Mucosa of stomach (tissue), 1 donor: Measurements from ENCODE around the gene C18orf32.
"Not testable (repeated sequence)": the region's sequence is repeated elsewhere in the genome, so short reads cannot be mapped to it uniquely, and the experiment has no call there.

Source experiments
- H3K27me3 ChIP-seq: one replicate; pipeline ENCODE4 v1.7.0; 2013; ENCODE audit warnings: mild to moderate bottlenecking, low read length; ENCODE audit not compliant: control insufficient read depth, insufficient read depth
- H3K36me3 ChIP-seq: one replicate; pipeline ENCODE4 v1.7.0; 2013; ENCODE audit warnings: low read length; ENCODE audit not compliant: control insufficient read depth, insufficient read depth
- H3K4me1 ChIP-seq: one replicate; pipeline ENCODE4 v1.7.0; 2013; ENCODE audit warnings: mild to moderate bottlenecking, low read length; ENCODE audit not compliant: control insufficient read depth, insufficient read depth
- H3K4me3 ChIP-seq: one replicate; pipeline ENCODE4 v1.7.0; 2013; ENCODE audit warnings: low read length
- H3K9ac ChIP-seq: one replicate; pipeline ENCODE4 v1.7.0; 2013; ENCODE audit warnings: mild to moderate bottlenecking, low read length, moderate library complexity
- H3K9me3 ChIP-seq: one replicate; pipeline ENCODE4 v1.7.0; 2013; ENCODE audit warnings: mild to moderate bottlenecking, low read length, moderate library complexity; ENCODE audit not compliant: control insufficient read depth
- donor health status: Pancreatic carcinoma.

The C18orf32 gene

DNA sequence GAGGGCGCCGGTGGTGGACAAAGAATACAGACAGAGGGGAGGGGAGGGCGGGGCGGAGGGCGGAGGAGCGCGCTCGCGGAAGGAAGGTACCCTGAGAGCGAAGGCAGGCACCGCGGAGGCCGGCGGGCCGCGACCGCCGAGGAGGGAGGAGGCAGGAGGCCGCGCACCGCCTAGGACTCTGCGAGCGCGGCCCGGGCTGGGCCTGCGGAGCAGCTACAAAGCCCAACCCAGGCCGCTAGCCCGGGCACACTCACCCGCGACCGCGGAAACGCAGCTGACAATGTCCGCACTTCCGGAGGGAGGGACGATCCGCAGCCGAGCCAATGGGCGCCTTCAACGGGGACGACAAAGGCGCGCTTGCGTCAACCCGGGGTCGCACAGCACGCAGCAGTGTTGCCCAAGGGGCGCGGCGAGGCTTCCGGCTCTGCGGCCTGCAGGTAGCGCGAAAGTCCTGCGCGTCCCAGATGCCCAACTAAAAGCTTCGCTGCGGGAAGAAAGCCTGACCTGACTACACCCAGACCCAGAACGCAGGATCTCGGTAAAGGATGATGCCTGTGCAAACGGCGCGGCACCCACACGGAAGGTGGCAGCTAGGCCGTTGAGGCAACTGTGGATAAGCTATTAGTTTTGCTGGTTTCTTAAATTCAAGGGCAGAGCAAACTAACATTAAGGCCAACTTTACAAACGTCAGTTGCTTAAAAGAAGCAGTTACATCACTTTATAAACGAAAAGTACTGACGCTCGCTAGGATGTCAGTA is at the start of gene C18orf32:
C18orf32 (minus strand) TSS at position 282 of the 758 bp plus-strand sequence. CDS start 3,486 bp downstream, outside the sequence.
- no peaks in the 10 kb centered on the region for H3K9me3 ChIP-seq
- peaks cover 5% of the 10 kb centered on the region for H3K36me3 ChIP-seq
- H3K27me3 ChIP-seq = no peaks in the 10 kb centered on the region
- peak within 1 kb of the TSS; percentile 80 for H3K9ac ChIP-seq
- H3K4me1 ChIP-seq = peaks cover 16% of the 10 kb centered on the region
- H3K4me3 ChIP-seq = peak within 1 kb of the TSS; percentile 93

DNA sequence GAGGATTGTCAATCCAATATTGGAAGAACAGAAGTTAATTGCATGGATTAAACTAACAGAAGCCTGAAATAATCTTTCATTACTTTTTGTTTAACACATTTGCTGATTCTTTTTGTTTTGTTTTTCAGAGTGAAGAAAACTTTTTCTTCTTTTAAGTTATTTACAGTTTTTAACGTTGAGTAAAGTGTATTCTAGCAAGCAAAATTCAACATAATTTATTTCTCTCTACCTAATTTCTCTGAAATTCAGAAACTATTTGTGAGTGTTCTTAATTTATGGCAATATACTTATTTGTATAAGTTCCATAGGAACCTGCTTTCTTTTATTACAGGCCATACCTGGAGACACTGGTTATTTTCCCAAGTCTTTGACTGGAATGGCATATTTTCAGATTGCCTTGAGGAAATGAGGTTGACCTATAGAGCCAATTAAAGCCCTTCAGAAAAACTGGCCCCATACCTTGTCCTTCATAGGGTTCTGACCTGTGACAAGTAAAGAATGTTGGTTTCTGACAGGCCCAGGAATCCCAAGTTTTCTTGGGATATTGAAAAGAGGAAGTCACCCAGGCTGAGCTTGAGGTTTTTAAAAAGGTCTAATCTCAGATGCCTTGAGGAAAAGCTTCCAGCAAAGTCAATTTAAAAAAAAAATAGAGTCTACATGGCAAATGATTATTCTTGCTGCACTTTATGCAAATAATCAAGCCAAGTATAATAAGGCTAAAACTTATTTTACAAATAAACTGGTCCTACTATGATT is 48.0 kb upstream of the C18orf32 start:
- Histone ChIP-seq H3K9ac (no peak overlapping the region), H3K9me3 (no peaks in the 10 kb centered on the region), H3K4me3 (no peak overlapping the region), H3K27me3 (no peaks in the 10 kb centered on the region), H3K36me3 (no peaks in the 10 kb centered on the region), H3K4me1 (no peaks in the 10 kb centered on the region)

DNA sequence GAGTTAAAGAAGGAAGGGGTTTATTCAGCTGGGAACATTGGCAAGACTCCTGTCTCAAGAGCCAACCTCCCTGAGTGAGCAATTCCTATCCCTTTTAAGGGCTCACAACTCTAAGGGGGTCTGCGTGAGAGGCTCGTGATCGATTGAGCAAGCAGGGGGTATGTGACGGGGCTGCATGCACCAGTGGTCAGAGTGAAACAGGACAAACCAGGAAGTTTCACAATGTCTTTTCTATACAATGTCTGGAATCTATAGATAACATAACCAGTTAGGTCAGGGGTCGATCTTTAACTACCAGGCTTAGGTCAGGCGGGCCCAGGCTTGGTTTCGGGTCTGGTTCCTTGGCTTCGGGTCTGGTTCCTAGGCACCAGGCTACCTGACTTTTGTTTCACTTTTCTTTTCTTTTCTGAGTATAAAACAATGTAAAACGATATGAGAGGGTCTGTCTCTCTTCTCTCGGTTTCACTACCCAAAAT is 44.7 kb upstream of the C18orf32 start:
- Histone ChIP-seq H3K36me3 (no peaks in the 10 kb centered on the region), H3K27me3 (no peaks in the 10 kb centered on the region), H3K4me3 (no peak overlapping the region), H3K4me1 (peaks cover 6% of the 10 kb centered on the region), H3K9ac (no peak overlapping the region), H3K9me3 (no peaks in the 10 kb centered on the region)

DNA sequence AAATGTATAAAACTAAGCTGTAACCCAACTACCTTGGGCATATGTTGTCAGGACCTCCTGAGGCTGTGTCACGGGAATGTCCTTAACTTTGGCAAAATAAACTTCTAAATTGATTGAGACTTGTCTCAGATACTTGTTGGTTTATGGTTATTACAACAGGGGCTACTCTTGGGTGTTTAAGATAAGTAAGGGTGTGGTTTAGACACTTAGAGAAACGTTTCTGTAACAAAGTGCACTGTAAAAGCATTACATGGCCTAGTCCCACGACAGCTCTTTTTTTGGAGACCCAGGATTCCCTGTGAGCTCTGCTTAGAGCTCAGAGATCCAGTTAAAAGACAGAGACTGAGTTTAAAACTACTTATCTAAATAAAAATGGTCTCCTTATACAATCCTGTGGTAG is 42.6 kb upstream of the C18orf32 start:
- Histone ChIP-seq H3K9me3 (no peaks in the 10 kb centered on the region), H3K4me1 (peaks cover 6% of the 10 kb centered on the region), H3K9ac (no peak overlapping the region), H3K27me3 (no peaks in the 10 kb centered on the region), H3K36me3 (no peaks in the 10 kb centered on the region), H3K4me3 (no peak overlapping the region)

DNA sequence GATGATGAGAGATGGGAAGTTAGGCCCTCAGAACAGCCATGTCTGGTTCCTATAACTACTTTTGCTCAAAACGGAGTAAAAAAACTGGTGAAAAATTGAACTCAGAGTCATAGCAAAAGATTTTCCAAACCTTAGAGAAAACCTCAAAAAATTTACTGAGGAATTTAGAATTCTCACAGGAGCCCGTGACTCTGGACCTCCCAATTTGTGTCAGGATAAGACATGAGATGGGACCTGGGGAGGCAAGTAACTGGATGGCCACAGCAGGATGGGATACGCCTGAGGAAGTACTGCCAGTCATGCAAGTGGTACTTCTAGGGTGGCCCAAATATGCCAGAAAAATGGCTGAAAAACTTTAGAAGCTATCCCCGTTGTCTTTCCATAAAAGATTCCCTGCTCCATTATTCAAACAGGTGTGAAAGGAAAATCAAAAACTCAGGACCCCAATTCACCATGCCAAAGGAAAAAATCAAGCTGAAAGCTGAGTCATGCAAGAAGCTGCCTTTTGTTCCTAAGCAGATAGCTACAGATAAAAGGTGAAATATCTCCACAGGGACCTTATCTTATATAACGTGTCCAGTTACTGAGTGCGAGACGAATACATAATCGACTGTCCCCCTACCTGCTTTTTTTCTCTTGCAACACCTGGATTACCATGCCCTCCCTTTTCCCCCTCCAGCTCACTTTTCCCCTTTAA is 40.7 kb upstream of the C18orf32 start:
- no peaks in the 10 kb centered on the region for H3K27me3 ChIP-seq
- H3K36me3 ChIP-seq = no peaks in the 10 kb centered on the region
- H3K9ac ChIP-seq = no peak overlapping the region
- no peaks in the 10 kb centered on the region for H3K9me3 ChIP-seq
- H3K4me3 ChIP-seq = no peak overlapping the region
- H3K4me1 ChIP-seq = peaks cover 6% of the 10 kb centered on the region

DNA sequence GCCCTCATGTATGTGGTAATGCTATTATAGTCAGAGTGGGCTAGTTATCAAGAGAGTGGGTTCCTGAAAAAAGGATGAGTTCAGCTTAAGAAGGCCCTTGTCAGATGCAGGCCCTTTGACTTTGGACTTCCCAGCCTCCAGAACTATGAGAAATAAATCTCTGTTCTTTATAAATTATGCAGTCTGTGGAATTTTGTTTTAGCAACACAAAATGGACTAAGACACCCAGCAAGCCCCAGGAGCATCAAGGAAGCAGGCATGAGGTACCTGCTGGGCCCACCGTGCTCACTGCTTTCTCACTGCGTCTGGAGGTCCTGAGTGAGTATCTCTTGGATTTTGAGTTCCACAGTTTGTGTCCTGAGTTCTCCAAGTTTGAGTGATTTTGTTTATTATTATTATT is 38.9 kb upstream of the C18orf32 start:
- Histone ChIP-seq H3K27me3 (no peaks in the 10 kb centered on the region), H3K36me3 (no peaks in the 10 kb centered on the region), H3K9me3 (no peaks in the 10 kb centered on the region), H3K4me1 (peaks cover 6% of the 10 kb centered on the region), H3K4me3 (no peak overlapping the region), H3K9ac (no peak overlapping the region)

DNA sequence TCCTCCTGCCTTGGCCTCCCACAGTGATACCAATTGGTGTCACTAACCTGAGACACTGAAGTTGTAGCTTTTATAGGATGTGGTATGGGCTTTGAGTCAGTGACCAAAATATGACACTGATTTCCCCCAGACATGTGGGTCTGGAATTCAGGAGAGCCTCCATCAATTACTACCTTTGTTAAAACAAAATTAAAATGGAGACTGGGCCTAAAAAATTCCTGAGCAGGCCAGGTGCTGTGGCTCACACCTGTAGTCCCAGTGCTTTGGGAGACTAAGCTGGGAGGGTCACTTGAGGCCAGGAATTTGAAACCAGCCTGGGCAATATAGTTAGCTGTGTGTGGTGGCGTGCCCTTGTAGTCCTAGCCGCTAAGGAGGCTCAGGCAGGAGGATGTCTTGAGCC is 37.9 kb upstream of the C18orf32 start:
- Histone ChIP-seq H3K4me3 (no peak overlapping the region), H3K4me1 (peaks cover 6% of the 10 kb centered on the region), H3K9ac (no peak overlapping the region), H3K36me3 (no peaks in the 10 kb centered on the region), H3K27me3 (no peaks in the 10 kb centered on the region), H3K9me3 (no peaks in the 10 kb centered on the region)

DNA sequence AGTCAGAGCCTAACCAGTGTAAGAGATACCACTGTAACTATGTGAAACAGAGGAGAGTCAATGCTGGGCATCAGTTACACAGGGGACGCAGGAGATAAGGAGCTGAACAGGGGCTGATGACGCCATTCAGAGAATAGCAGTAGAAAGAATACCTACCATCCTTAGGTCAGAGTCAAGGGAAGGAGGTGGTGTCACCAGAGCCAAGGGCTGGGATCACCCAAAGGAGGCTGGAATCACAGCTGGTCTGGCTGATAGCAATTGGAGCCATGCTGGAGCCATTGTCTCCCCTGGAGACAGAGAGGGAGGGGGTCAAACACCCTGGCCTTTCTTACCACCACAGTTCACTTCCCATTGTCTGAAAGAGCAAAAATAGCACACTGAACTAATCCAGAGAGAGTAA is 37.3 kb upstream of the C18orf32 start:
- H3K27me3 ChIP-seq = no peaks in the 10 kb centered on the region

DNA sequence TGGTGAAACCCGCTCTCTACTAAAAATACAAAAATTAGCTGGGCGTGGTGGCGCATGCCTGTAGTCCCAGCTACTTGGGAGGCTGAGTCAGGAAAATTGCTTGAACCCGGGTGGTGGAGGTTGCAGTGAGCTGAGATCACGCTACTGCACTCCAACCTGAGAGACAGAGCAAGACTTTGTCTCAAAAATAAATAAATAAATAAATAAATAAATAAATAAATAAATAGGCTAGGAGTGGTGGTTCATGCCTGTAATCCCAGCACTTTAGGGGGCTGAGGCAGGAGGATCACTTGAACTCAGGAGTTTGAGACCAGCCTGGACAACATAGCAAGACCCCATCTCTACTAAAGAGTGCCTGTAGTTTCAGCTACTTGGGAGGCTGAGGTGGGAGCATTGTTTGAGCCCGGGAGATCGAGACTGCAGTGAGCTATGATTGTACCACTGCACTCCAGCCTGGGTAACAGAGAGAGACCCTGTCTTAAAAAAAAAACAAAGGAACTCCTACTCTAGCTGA is 36.6 kb upstream of the C18orf32 start:
- not testable (repeated sequence) for H3K27me3 ChIP-seq, H3K36me3 ChIP-seq, H3K9me3 ChIP-seq, H3K4me3 ChIP-seq, H3K4me1 ChIP-seq, H3K9ac ChIP-seq

More for the DNA sequence above, 37.3 kb upstream of the C18orf32 start:
- Histone ChIP-seq H3K4me3 (no peak overlapping the region), H3K9me3 (no peaks in the 10 kb centered on the region), H3K36me3 (no peaks in the 10 kb centered on the region), H3K9ac (no peak overlapping the region), H3K4me1 (peaks cover 1% of the 10 kb centered on the region)

DNA sequence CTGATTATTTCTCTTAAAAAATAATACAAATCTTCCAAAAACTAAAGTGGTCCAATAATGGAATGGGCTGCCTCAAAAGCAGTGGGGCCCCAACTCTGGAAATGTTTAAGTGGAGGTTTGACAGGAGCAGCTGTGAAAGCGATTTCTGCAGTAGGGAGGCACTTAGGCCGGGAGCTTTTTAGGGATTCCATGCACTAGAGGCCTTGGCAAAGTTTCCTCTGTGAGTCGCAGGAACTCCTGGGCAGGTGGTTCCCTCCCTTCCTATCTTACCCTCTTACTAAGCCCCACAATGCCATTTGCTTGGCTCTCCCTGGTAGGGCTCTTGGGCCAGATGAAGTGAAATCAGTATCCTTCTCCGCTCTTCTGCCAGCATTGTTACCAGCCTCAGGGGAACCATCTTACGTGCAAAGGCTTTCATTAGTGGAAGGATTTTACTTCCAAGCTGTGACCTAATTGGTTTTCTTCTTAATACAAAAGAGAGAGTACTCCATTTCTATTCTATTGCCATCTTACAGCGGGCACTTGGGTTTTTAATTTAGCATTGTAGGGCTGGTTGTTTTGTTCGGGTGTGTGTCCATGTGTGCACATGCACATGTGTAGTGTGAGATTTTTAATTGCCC is 34.3 kb upstream of the C18orf32 start:
- Histone ChIP-seq H3K4me1 (no peaks in the 10 kb centered on the region), H3K9ac (no peak overlapping the region), H3K4me3 (no peak overlapping the region), H3K9me3 (no peaks in the 10 kb centered on the region), H3K36me3 (no peaks in the 10 kb centered on the region), H3K27me3 (no peaks in the 10 kb centered on the region)

DNA sequence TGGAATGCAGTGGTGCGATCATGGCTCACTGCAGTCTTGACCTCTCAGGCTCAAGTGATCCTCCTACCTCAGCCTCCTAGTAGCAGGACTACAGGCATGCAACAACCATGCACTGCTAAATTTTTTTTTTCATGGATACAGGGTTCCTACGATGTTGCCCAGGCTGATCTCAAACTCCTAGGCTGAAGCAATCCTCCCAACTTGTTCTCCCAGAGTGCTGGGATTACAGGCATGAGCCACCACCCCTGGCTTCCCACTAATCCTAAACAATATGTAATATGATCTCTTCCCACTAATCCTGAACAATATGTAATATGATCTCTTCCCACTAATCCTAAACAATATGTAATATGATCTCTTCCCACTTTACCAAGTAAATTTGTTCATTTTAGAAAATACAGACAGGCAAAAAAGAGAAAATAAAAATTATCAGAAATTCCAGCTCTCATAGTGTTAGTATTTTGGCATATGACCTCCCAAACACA is 33.7 kb upstream of the C18orf32 start:
- H3K36me3 ChIP-seq = no peaks in the 10 kb centered on the region
- no peaks in the 10 kb centered on the region for H3K9me3 ChIP-seq
- no peak overlapping the region for H3K9ac ChIP-seq
- no peak overlapping the region for H3K4me3 ChIP-seq
- no peaks in the 10 kb centered on the region for H3K27me3 ChIP-seq
- H3K4me1 ChIP-seq = no peaks in the 10 kb centered on the region
